Endodermal cell (in vitro differentiated cells): ENCODE results near the gene SUCLG2. TPM values are rescaled to one million over a fixed set of nuclear protein-coding genes. Genes with fewer than 3 reads are reported as not detected.

Experiments used
- DNase-seq: peaks from one replicate; pipeline ENCODE4 v3.0.0-alpha.2; 2017
- H3K27ac ChIP-seq: 2 replicates; pipeline ENCODE4 v1.5.1; 2013; ENCODE audit warnings: mild to moderate bottlenecking, low read depth, low read length, moderate library complexity
- H3K27me3 ChIP-seq: 2 replicates; pipeline ENCODE4 v1.6.1; 2013; ENCODE audit warnings: mild to moderate bottlenecking, low read length, moderate library complexity; ENCODE audit not compliant: insufficient read depth, control insufficient read depth, poor library complexity, severe bottlenecking
- H3K36me3 ChIP-seq: 2 replicates; pipeline ENCODE4 v1.7.0; 2013; ENCODE audit warnings: mild to moderate bottlenecking, low read length, moderate library complexity; ENCODE audit not compliant: control insufficient read depth, insufficient read depth
- H3K4me1 ChIP-seq: one replicate; pipeline ENCODE4 v1.7.0; 2013; ENCODE audit warnings: low read length; ENCODE audit not compliant: control insufficient read depth, insufficient read depth
- H3K4me3 ChIP-seq: 2 replicates; pipeline ENCODE4 v1.5.1; 2013; ENCODE audit warnings: mild to moderate bottlenecking, low read length, moderate library complexity
- H3K9ac ChIP-seq: 2 replicates; pipeline ENCODE4 v1.6.1; 2013; ENCODE audit warnings: mild to moderate bottlenecking, low read length, moderate library complexity; ENCODE audit not compliant: poor library complexity, severe bottlenecking; ENCODE audit errors: extremely low read depth
- H3K9me3 ChIP-seq: 2 replicates; pipeline ENCODE4 v1.6.1; 2013; ENCODE audit warnings: mild to moderate bottlenecking, low read length, moderate library complexity; ENCODE audit not compliant: control insufficient read depth
- H3K27ac Mint-ChIP-seq: 2 replicates; pipeline ENCODE4 v1.8.0; 2020; ENCODE audit warnings: mixed read lengths
- H3K27me3 Mint-ChIP-seq: 2 replicates; pipeline ENCODE4 v1.8.0; 2021; ENCODE audit warnings: mild to moderate bottlenecking, mixed read lengths; ENCODE audit not compliant: insufficient read depth
- H3K36me3 Mint-ChIP-seq: 2 replicates; pipeline ENCODE4 v1.8.0; 2020; ENCODE audit warnings: low read depth, mixed read lengths
- H3K4me1 Mint-ChIP-seq: 2 replicates; pipeline ENCODE4 v1.8.0; 2020; ENCODE audit warnings: mixed read lengths
- H3K4me3 Mint-ChIP-seq: 2 replicates; pipeline ENCODE4 v1.8.0; 2020; ENCODE audit warnings: mild to moderate bottlenecking, moderate library complexity, mixed read lengths
- H3K9me3 Mint-ChIP-seq: 2 replicates; pipeline ENCODE4 v1.8.0; 2020; ENCODE audit warnings: mild to moderate bottlenecking, mixed read lengths
- WGBS, 2 experiments: methylation state at CpG; one replicate each; pipeline versions ENCODE4 v1.1.5 to v1.1.7; 2013; ENCODE audit warnings: missing lambda C conversion rate in 2 of 2, mixed read lengths in 1 of 2; ENCODE audit not compliant: insufficient coverage in 1 of 2, insufficient read length in 1 of 2; 5-methylcytosine and 5-hydroxymethylcytosine counted together
- total RNA-seq, 2 donors: library from RNA; stranded (reverse); fragmentation: NEBNext Ultra II Directional in 1 of 2; extraction: Animal tissue kit (Norgen Biotek cat#: 25700) in 1 of 2; gene quantifications; 2 replicates in 1 of 2; 3 replicates in 1 of 2; pipeline ENCODE4 v1.2.1, GENCODE V29; 2021
- TF ChIP-seq, protein P1 (sequence below): fragments of 200-600 bp; sonication (generic); conservative IDR thresholded peaks from 2 replicates; pipeline ENCODE4 v1.5.0; 2021; ENCODE audit warnings: antibody characterized with exemption, mild to moderate bottlenecking

The SUCLG2 gene
- total RNA-seq, 2 donors from 2014 or later, result 42.4 to 57.3 TPM

DNA sequence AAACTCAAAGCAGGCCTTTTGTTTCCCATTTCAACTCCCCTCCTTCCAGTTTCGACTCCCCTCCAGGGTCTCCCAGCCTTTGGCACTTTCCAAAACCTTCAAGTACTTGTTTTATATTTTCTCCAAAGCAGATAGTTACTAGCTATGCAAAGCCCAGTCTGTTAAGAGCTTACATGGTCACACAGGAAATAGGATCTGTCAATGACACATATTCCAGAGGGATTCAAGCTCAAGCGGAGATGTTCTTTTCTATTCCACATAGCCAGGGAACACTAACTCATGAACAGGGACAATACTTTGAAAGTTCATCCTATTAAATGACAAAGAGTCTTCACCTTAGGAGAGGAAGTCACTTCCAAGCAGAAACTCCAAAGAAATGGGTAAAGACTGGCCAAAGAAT, 18.6 kb downstream of the SUCLG2 start:
- Mint-ChIP-seq H3K4me1 (peaks cover 2% of the 10 kb centered on the region), H3K36me3 (peaks cover 19% of the 10 kb centered on the region), H3K9me3 (no peaks in the 10 kb centered on the region), H3K27ac (peak overlapping the region; percentile 6), H3K4me3 (no peak overlapping the region), H3K27me3 (no peaks in the 10 kb centered on the region)
- H3K27me3 ChIP-seq, result no peaks in the 10 kb centered on the region
- no peak overlapping the region for H3K27ac ChIP-seq
- no peak for DNase-seq
- no peaks in the 10 kb centered on the region for H3K9me3 ChIP-seq
- H3K9ac ChIP-seq, result no peak overlapping the region
- WGBS, 2 experiments, result 91 to 100% methylated on average over 1 to 2 of the region's 2 CpGs
- TF ChIP-seq, protein P1, sequence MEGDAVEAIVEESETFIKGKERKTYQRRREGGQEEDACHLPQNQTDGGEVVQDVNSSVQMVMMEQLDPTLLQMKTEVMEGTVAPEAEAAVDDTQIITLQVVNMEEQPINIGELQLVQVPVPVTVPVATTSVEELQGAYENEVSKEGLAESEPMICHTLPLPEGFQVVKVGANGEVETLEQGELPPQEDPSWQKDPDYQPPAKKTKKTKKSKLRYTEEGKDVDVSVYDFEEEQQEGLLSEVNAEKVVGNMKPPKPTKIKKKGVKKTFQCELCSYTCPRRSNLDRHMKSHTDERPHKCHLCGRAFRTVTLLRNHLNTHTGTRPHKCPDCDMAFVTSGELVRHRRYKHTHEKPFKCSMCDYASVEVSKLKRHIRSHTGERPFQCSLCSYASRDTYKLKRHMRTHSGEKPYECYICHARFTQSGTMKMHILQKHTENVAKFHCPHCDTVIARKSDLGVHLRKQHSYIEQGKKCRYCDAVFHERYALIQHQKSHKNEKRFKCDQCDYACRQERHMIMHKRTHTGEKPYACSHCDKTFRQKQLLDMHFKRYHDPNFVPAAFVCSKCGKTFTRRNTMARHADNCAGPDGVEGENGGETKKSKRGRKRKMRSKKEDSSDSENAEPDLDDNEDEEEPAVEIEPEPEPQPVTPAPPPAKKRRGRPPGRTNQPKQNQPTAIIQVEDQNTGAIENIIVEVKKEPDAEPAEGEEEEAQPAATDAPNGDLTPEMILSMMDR, result no peak
- no peaks in the 10 kb centered on the region for H3K4me1 ChIP-seq
- H3K4me3 ChIP-seq, result no peak overlapping the region
- no peaks in the 10 kb centered on the region for H3K36me3 ChIP-seq

DNA sequence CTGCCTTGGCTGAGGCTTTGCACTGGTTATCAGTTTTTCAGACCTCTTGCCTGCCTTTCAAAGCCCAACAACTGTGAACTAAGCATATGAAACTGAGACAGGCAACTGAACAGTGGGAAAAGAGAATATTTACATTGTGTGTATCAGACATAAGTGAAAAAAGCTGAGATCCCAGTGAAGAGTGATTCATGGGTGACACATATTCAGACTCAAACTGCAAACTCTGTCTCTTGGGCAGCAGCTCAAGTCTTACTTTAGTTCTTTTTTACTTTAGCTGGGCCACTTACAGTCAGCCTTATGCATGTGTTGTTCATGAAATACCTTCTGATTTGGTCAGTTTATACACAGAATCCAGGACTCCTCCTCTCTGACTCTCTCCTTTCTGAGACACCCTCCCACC, 19.2 kb downstream of the SUCLG2 start:
- no peak overlapping the region for H3K4me3 Mint-ChIP-seq
- TF ChIP-seq, protein P1, result no peak
- Histone ChIP-seq H3K4me3 (no peak overlapping the region), H3K9ac (no peak overlapping the region), H3K36me3 (no peaks in the 10 kb centered on the region), H3K4me1 (no peaks in the 10 kb centered on the region), H3K27ac (no peak overlapping the region), H3K27me3 (no peaks in the 10 kb centered on the region), H3K9me3 (no peaks in the 10 kb centered on the region)
- no peaks in the 10 kb centered on the region for H3K27me3 Mint-ChIP-seq
- DNase-seq, result no peak
- peak overlapping the region; percentile 6 for H3K27ac Mint-ChIP-seq
- no peaks in the 10 kb centered on the region for H3K9me3 Mint-ChIP-seq
- peaks cover 19% of the 10 kb centered on the region for H3K36me3 Mint-ChIP-seq
- peaks cover 2% of the 10 kb centered on the region for H3K4me1 Mint-ChIP-seq

DNA sequence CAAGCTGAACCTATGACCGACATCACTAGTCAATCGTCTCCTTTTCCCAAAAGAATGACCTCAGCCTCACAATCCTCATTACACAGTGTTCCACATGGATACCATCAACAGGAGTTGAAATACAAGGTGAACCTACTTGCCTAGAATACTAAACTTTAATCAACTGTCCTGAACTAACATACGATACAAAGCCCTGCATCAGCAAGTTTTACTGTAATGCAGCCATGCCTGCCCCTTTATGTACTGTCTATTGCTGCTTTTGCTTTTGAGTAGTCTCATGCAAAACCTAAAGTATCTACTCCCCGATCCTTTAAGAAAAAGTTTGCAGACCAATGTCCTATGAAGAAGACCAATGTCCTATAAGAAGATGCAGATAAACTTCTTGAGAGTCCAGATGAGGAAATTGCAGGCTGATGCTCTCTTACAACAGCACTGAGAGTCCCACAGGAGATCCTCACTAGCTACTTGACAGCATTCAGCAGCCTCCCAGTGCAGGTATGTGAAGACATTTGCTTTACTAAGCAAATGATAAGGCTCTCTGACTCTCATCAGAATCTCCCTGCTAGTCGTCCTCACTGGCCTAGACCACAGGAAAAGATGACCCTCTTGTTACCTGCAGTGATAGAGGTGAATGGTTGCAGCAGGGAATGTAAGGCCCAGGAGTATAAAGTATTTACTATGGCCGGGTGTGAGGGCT, 23.6 kb downstream of the SUCLG2 start:
- H3K4me1 ChIP-seq, result no peaks in the 10 kb centered on the region
- TF ChIP-seq, protein P1, result no peak
- H3K27ac Mint-ChIP-seq, result no peak overlapping the region
- H3K27me3 ChIP-seq, result no peaks in the 10 kb centered on the region
- no peaks in the 10 kb centered on the region for H3K27me3 Mint-ChIP-seq
- peaks cover 3% of the 10 kb centered on the region for H3K9me3 Mint-ChIP-seq
- H3K9me3 ChIP-seq, result no peaks in the 10 kb centered on the region
- WGBS, 2 experiments, result 53 to 74% methylated on average over 3 to 6 of the region's 6 CpGs
- peaks cover 5% of the 10 kb centered on the region for H3K36me3 ChIP-seq
- no peak overlapping the region for H3K4me3 Mint-ChIP-seq
- no peak overlapping the region for H3K4me3 ChIP-seq
- H3K9ac ChIP-seq, result no peak overlapping the region
- H3K36me3 Mint-ChIP-seq, result peaks cover 17% of the 10 kb centered on the region
- H3K27ac ChIP-seq, result no peak overlapping the region
- DNase-seq, result no peak
- no peaks in the 10 kb centered on the region for H3K4me1 Mint-ChIP-seq
